SH-SY5Y (cell line): Measurements from ENCODE around the gene CKS1B.

Experiments used
- GATA2 ChIP-seq: IDR thresholded peaks from 2 replicates; pipeline ENCODE4 v1.6.1; 2011; ENCODE audit warnings: mild to moderate bottlenecking, low read depth, low read length
- GATA3 ChIP-seq: IDR thresholded peaks from 2 replicates; pipeline ENCODE4 v1.6.1; 2011; ENCODE audit warnings: low read depth, mild to moderate bottlenecking, low read length, moderate library complexity

- TF ChIP-seq GATA2 (no peak), GATA3 (no peak)
Observed at GRCh38 chr1:154994591-154994990, 20.1 kb downstream of the CKS1B start.
